Liver (tissue), 3 donors: Measurements from ENCODE around the gene GABRB1.

Source experiments
- EGR1 ChIP-seq, 2 donors: IDR thresholded peaks; 2 replicates each; pipeline ENCODE4 v1.6.1; 2016 to 2018; ENCODE audit warnings: antibody characterized with exemption in 2 of 2, low read depth in 2 of 2
- GABPA ChIP-seq, 2 donors: IDR thresholded peaks in 1 of 2; conservative IDR thresholded peaks in 1 of 2; 2 replicates each; pipeline ENCODE4 v1.6.1; 2016; ENCODE audit warnings: antibody characterized with exemption in 2 of 2, mild to moderate bottlenecking in 1 of 2, moderate library complexity in 1 of 2
- RAD21 ChIP-seq, 2 donors: IDR thresholded peaks; 2 replicates each; pipeline ENCODE4 v1.6.1; 2016; ENCODE audit warnings: antibody characterized with exemption in 2 of 2, mild to moderate bottlenecking in 2 of 2
- RXRA ChIP-seq, 2 donors: IDR thresholded peaks; 2 replicates each; pipeline ENCODE4 v1.6.1; 2017 to 2018; ENCODE audit warnings: antibody characterized with exemption in 2 of 2, mild to moderate bottlenecking in 1 of 2
- SP1 ChIP-seq: IDR thresholded peaks from 2 replicates; pipeline ENCODE4 v1.6.1; 2018; ENCODE audit warnings: antibody characterized with exemption, mild to moderate bottlenecking
- TAF1 ChIP-seq: conservative IDR thresholded peaks from 2 replicates; pipeline ENCODE4 v1.6.1; 2016; ENCODE audit warnings: antibody characterized with exemption, mild to moderate bottlenecking
- YY1 ChIP-seq: IDR thresholded peaks from 2 replicates; pipeline ENCODE4 v1.6.1; 2016; ENCODE audit warnings: antibody characterized with exemption, mild to moderate bottlenecking
- TF ChIP-seq, protein P1 (sequence below): IDR thresholded peaks from 2 replicates; pipeline ENCODE4 v1.6.1; 2016; ENCODE audit warnings: antibody characterized with exemption
- TF ChIP-seq, protein P2 (sequence below): fragments of 150-350 bp; IDR thresholded peaks from 2 replicates; pipeline ENCODE4 v1.5.1; 2017; ENCODE audit warnings: improper control_type of control experiment, low read depth, low read length; ENCODE audit not compliant: missing input control
- TF ChIP-seq, protein P3 (sequence below): IDR thresholded peaks from 2 replicates; pipeline ENCODE4 v1.6.1; 2016; ENCODE audit warnings: antibody characterized with exemption, mild to moderate bottlenecking
- TF ChIP-seq, protein P4 (sequence below): IDR thresholded peaks from 2 replicates; pipeline ENCODE4 v1.6.1; 2016; ENCODE audit warnings: antibody characterized with exemption
- TF ChIP-seq, protein P5 (sequence below): IDR thresholded peaks from 2 replicates; pipeline ENCODE4 v1.6.1; 2016; ENCODE audit warnings: antibody characterized with exemption
- donor health status: healthy.
- donor health status: healthy.

DNA sequence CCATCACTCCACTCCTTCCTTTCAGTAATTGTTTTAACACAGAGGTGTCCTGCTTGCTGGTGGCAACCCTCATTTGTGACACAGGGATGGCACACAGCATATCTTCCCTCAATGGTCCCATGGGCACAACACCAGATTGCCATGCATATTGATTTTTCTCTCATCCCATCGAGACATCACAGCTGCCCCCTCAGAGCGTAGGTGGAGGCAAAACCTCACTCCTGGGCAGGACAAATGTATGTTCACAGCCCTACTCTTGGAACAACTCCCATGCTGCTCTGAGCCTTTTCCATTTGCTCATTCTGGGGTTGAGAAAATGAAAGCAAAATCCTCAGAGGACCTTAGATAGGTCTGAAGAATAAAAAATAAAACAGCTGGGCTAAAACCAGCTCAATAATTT lies 172.2 kb downstream of the GABRB1 start:
- TF ChIP-seq, protein P1, sequence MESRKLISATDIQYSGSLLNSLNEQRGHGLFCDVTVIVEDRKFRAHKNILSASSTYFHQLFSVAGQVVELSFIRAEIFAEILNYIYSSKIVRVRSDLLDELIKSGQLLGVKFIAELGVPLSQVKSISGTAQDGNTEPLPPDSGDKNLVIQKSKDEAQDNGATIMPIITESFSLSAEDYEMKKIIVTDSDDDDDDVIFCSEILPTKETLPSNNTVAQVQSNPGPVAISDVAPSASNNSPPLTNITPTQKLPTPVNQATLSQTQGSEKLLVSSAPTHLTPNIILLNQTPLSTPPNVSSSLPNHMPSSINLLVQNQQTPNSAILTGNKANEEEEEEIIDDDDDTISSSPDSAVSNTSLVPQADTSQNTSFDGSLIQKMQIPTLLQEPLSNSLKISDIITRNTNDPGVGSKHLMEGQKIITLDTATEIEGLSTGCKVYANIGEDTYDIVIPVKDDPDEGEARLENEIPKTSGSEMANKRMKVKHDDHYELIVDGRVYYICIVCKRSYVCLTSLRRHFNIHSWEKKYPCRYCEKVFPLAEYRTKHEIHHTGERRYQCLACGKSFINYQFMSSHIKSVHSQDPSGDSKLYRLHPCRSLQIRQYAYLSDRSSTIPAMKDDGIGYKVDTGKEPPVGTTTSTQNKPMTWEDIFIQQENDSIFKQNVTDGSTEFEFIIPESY: no peak
- TF ChIP-seq, protein P2, sequence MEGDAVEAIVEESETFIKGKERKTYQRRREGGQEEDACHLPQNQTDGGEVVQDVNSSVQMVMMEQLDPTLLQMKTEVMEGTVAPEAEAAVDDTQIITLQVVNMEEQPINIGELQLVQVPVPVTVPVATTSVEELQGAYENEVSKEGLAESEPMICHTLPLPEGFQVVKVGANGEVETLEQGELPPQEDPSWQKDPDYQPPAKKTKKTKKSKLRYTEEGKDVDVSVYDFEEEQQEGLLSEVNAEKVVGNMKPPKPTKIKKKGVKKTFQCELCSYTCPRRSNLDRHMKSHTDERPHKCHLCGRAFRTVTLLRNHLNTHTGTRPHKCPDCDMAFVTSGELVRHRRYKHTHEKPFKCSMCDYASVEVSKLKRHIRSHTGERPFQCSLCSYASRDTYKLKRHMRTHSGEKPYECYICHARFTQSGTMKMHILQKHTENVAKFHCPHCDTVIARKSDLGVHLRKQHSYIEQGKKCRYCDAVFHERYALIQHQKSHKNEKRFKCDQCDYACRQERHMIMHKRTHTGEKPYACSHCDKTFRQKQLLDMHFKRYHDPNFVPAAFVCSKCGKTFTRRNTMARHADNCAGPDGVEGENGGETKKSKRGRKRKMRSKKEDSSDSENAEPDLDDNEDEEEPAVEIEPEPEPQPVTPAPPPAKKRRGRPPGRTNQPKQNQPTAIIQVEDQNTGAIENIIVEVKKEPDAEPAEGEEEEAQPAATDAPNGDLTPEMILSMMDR: no peak
- TF ChIP-seq, protein P3, sequence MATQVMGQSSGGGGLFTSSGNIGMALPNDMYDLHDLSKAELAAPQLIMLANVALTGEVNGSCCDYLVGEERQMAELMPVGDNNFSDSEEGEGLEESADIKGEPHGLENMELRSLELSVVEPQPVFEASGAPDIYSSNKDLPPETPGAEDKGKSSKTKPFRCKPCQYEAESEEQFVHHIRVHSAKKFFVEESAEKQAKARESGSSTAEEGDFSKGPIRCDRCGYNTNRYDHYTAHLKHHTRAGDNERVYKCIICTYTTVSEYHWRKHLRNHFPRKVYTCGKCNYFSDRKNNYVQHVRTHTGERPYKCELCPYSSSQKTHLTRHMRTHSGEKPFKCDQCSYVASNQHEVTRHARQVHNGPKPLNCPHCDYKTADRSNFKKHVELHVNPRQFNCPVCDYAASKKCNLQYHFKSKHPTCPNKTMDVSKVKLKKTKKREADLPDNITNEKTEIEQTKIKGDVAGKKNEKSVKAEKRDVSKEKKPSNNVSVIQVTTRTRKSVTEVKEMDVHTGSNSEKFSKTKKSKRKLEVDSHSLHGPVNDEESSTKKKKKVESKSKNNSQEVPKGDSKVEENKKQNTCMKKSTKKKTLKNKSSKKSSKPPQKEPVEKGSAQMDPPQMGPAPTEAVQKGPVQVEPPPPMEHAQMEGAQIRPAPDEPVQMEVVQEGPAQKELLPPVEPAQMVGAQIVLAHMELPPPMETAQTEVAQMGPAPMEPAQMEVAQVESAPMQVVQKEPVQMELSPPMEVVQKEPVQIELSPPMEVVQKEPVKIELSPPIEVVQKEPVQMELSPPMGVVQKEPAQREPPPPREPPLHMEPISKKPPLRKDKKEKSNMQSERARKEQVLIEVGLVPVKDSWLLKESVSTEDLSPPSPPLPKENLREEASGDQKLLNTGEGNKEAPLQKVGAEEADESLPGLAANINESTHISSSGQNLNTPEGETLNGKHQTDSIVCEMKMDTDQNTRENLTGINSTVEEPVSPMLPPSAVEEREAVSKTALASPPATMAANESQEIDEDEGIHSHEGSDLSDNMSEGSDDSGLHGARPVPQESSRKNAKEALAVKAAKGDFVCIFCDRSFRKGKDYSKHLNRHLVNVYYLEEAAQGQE: no peak
- TF ChIP-seq, protein P4, sequence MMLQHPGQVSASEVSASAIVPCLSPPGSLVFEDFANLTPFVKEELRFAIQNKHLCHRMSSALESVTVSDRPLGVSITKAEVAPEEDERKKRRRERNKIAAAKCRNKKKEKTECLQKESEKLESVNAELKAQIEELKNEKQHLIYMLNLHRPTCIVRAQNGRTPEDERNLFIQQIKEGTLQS: no peak
- TF ChIP-seq GABPA (IDR thresholded peaks at IDR 0.05 in 1 of 2, conservative IDR thresholded peaks at IDR 0.05 in 1 of 2) (no peak), SP1 (no peak), EGR1 (IDR thresholded peaks at IDR 0.05; ENCODE audit: low read depth in 2 of 2) (no peak), RAD21 (IDR thresholded peaks at IDR 0.05) (no peak), YY1 (no peak), TAF1 (no peak), RXRA (IDR thresholded peaks at IDR 0.05) (no peak)
- TF ChIP-seq, protein P5, sequence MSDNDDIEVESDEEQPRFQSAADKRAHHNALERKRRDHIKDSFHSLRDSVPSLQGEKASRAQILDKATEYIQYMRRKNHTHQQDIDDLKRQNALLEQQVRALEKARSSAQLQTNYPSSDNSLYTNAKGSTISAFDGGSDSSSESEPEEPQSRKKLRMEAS: no peak
